B cell (primary cell): ENCODE measurements around the gene E2F3.

Source experiments
- CTCF ChIP-seq: fragments of 200-600 bp; IDR thresholded peaks from one replicate; pipeline ENCODE4 v1.8.0; 2022; ENCODE audit warnings: antibody characterized with exemption, mild to moderate bottlenecking
- EZH2 ChIP-seq: IDR thresholded peaks from 2 replicates; pipeline ENCODE4 v1.6.1; 2012; ENCODE audit warnings: borderline replicate concordance, low read depth, mild to moderate bottlenecking, moderate library complexity, low read length; ENCODE audit not compliant: insufficient read depth, poor library complexity, severe bottlenecking

- TF ChIP-seq EZH2, result no peak
- TF ChIP-seq CTCF, result no peak
Measured at GRCh38 chr6:20354366-20354765, 47.3 kb upstream of the E2F3 start.
